Body of pancreas (tissue), 4 donors: Measurements from ENCODE around the gene PRKAB1. TPM values are rescaled to one million over a fixed set of nuclear protein-coding genes. Genes with fewer than 3 reads are reported as not detected.
"Not testable (repeated sequence)": the region's sequence is repeated elsewhere in the genome, so short reads cannot be mapped to it uniquely, and the experiment has no call there.

ENCODE experiments used
- ATAC-seq: fragments of 150-250 bp; one replicate; pipeline ENCODE4 v1.9.1; 2016
- DNase-seq, 4 donors: peaks; one replicate each; pipeline ENCODE4 v3.0.0-alpha.2; 2019
- H3K27ac ChIP-seq, 4 donors: fragments of 200-600 bp; sonication (generic); 1 replicate in 3 of 4; 2 replicates in 1 of 4; pipeline versions ENCODE4 v1.5.1 to v1.6.1; 2016 to 2019; ENCODE audit warnings: mild to moderate bottlenecking in 1 of 4, mixed read lengths in 1 of 4, moderate library complexity in 1 of 4
- H3K27me3 ChIP-seq, 2 donors: fragments of 200-600 bp; sonication (generic); one replicate each; pipeline ENCODE4 v1.6.0; 2016; ENCODE audit warnings: mild to moderate bottlenecking in 1 of 2
- H3K36me3 ChIP-seq, 2 donors: fragments of 200-600 bp; sonication (generic); replicated peaks in 1 of 2; 2 replicates each; pipeline ENCODE4 v1.5.1; 2016; ENCODE audit warnings: low read depth in 2 of 2; ENCODE audit not compliant: insufficient read depth in 1 of 2
- H3K4me1 ChIP-seq: fragments of 200-600 bp; sonication (generic); one replicate; pipeline ENCODE4 v1.6.0; 2016
- H3K4me3 ChIP-seq, 2 donors: fragments of 200-600 bp; sonication (generic); 1 replicate in 1 of 2; 2 replicates in 1 of 2; pipeline ENCODE4 v1.5.1; 2016 to 2019
- H3K9me3 ChIP-seq, 3 donors: fragments of 200-600 bp; sonication (generic); 1 replicate in 2 of 3; 2 replicates in 1 of 3; pipeline ENCODE4 v1.5.1; 2016
- CTCF ChIP-seq, 7 experiments: fragments of 450-650 bp in 4 of 7; fragments of 200-600 bp in 3 of 7; sonication (generic) in 3 of 7; IDR thresholded peaks; one replicate each; pipeline ENCODE4 v1.5.1; 2016 to 2019; ENCODE audit warnings: antibody characterized with exemption in 7 of 7
- POLR2A ChIP-seq, 3 donors: fragments of 450-650 bp; IDR thresholded peaks; one replicate each; pipeline ENCODE4 v1.6.1; 2016; ENCODE audit warnings: antibody characterized with exemption in 3 of 3, mild to moderate bottlenecking in 2 of 3
- WGBS, 2 donors: methylation state at CpG; one replicate each; pipeline ENCODE4 v1.1.5; 2017; 5-methylcytosine and 5-hydroxymethylcytosine counted together
- intact Hi-C: fragments of 100-400 bp; cut with DNase I; formaldehyde crosslinking; loops from one replicate; pipeline ENCODE4 v1.15.1; 2023
- total RNA-seq, 2 donors: library from RNA; depleted of rRNA; stranded (reverse); fragments of >200 nt; gene quantifications; one replicate each; pipeline ENCODE4 v1.1.0, GENCODE V29; 2016

The PRKAB1 gene
- total RNA-seq, 2 donors from 2014 or later, result 13.5 to 20.5 TPM

- no peaks in the 10 kb centered on the region for H3K27me3 ChIP-seq
- ATAC-seq (no peak), DNase-seq (no peak)
- H3K36me3 ChIP-seq, result no peaks in the 10 kb centered on the region
- 57 to 59% methylated on average over 4 of the region's 4 CpGs for WGBS, 2 donors
- H3K9me3 ChIP-seq, result no peaks in the 10 kb centered on the region
- intact Hi-C loops, result no loop called here
- TF ChIP-seq POLR2A (IDR thresholded peaks at IDR 0.05) (no peak), CTCF (IDR thresholded peaks at IDR 0.05) (peak in 6 of 7 experiments; percentile 39 to 61 (median 46))
- H3K27ac ChIP-seq, result no peak overlapping the region
- no peak overlapping the region for H3K4me3 ChIP-seq
- no peaks in the 10 kb centered on the region for H3K4me1 ChIP-seq
These were observed 18.6 kb upstream of the PRKAB1 start for GRCh38 chr12:119649202-119649808.

DNA sequence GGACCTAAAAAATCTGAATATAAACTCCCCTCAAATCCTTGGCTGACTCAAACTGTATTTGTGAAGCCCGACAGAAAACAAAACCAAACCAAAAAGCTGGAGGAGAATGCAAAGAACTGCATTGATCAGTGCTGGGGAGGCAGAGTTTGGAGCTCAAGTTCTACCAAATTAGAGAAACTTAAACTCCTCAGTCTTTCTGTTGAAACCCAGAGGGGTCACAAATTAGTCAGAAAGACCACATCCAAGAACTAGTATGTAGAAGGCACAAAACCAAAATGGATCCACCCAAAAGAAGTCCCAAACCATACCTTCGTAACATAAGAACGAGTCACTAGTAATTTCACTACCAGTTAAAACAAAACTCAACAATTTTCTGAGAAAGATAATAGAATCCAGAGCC is 15.3 kb upstream of the PRKAB1 start:
- Histone ChIP-seq H3K9me3 (no peaks in the 10 kb centered on the region), H3K27me3 (no peaks in the 10 kb centered on the region), H3K4me1 (no peaks in the 10 kb centered on the region), H3K4me3 (no peak overlapping the region), H3K36me3 (no peaks in the 10 kb centered on the region), H3K27ac (no peak overlapping the region)
- 63 to 64% methylated on average over 3 of the region's 3 CpGs for WGBS, 2 donors
- no peak for DNase-seq
- TF ChIP-seq POLR2A (IDR thresholded peaks at IDR 0.05) (no peak), CTCF (IDR thresholded peaks at IDR 0.05) (no peak)
- no peak for ATAC-seq
- intact Hi-C loops, result no loop called here

DNA sequence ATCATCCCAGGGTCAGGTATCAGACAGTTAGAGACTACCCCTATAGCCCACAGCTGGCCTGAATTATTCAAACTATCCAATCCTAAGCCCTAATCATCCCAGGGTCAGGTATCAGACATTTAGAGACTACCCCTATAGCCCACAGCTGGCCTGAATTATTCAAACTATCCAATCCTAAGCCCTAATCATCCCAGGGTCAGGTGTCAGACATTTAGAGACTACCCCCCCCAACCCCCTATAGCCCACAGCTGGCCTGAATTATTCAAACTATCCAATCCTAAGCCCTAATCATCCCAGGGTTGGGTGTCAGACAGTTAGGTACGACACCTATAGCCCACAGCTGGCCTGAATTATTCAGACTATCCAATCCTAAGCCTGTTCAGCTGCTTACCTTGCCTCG is 10.9 kb upstream of the PRKAB1 start:
- intact Hi-C loops, DNase-seq, H3K9me3 ChIP-seq, H3K27me3 ChIP-seq, ATAC-seq, H3K36me3 ChIP-seq, H3K4me3 ChIP-seq, H3K27ac ChIP-seq, H3K4me1 ChIP-seq: not testable (repeated sequence)
- 77 to 86% methylated on average over 2 of the region's 2 CpGs for WGBS, 2 donors

DNA sequence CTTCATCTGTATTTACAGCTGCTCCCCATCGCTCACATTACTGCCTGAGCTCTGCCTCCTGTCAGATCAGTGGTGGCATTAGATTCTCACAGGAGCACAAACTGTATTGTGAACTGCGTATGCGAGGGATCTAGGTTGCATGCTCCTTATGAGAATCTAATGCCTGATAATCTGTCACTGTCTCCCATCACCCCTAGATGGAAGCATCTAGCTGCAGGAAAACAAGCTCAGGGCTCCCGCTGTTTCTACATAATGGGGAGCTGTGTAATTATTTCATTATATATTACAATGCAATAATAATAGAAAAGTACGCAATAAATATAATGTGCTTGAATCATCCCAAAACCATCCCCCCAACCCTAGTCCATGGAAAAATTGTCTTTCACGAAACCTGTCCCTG is 9.8 kb upstream of the PRKAB1 start:
- H3K4me3 ChIP-seq, H3K4me1 ChIP-seq, DNase-seq, H3K36me3 ChIP-seq, H3K9me3 ChIP-seq, H3K27ac ChIP-seq, H3K27me3 ChIP-seq, intact Hi-C loops, ATAC-seq: not testable (repeated sequence)
- TF ChIP-seq CTCF (IDR thresholded peaks at IDR 0.05), result peak in 1 of 7 experiments; percentile 1
- 90 to 94% methylated on average over 5 to 6 of the region's 6 CpGs for WGBS, 2 donors

GRCh38 chr12:119659289-119659897 is 8.5 kb upstream of the PRKAB1 start:
- intact Hi-C loops, result no loop called here
- DNase-seq (peak; percentile 32 to 58 (median 34)), ATAC-seq (no peak)
- no peaks in the 10 kb centered on the region for H3K27me3 ChIP-seq
- WGBS, 2 donors, result 27 to 28% methylated on average over 6 of the region's 6 CpGs
- no peak overlapping the region for H3K4me3 ChIP-seq
- no peaks in the 10 kb centered on the region for H3K9me3 ChIP-seq
- peaks cover 6% of the 10 kb centered on the region for H3K4me1 ChIP-seq
- H3K36me3 ChIP-seq, result no peaks in the 10 kb centered on the region
- no peak overlapping the region for H3K27ac ChIP-seq
- TF ChIP-seq POLR2A (IDR thresholded peaks at IDR 0.05) (no peak), CTCF (IDR thresholded peaks at IDR 0.05) (peak; percentile 57 to 93 (median 77))
